Forelimb muscle (tissue), 1 donor: ENCODE results near the gene PPFIA1. TPM values are rescaled to one million over a fixed set of nuclear protein-coding genes. Genes with fewer than 3 reads are reported as not detected.

Experiments used
- DNase-seq: peaks from one replicate; pipeline ENCODE4 v3.0.0-alpha.2; 2013; ENCODE audit warnings: low read depth
- polyA plus RNA-seq: library from polyadenylated mRNA; unstranded; fragments of 120-200 nt; gene quantifications from one replicate; pipeline ENCODE4 v1.2.1, GENCODE V29; 2013; ENCODE audit not compliant: insufficient read length

The PPFIA1 gene
- polyA plus RNA-seq, 1 donor, result 31.2 TPM

- no peak for DNase-seq
Observed at GRCh38 chr11:70353900-70354568, 83.5 kb downstream of the PPFIA1 start.

DNA sequence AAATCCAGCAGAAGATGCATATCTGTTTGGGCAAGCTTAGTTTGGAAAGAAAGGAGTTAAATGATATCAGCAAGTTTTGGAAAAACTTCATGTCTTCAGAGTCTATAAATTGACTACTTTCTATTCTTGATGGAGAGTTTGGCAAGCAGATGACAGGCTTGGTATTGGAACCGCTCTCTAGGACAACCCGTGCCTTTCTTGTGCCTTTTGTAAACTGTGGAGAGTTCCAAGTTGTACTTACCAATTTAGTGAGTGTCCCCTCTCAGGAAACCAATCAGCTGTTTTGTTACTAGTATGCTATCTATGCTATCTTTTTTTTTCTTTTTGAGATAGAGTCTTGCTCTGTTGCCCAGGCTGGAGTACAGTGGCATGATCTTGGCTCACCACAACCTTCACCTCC is 84.1 kb downstream of the PPFIA1 start:
- DNase-seq, result no peak

- DNase-seq, result no peak
Observed at GRCh38 chr11:70358753-70359152, 88.3 kb downstream of the PPFIA1 start.

DNA sequence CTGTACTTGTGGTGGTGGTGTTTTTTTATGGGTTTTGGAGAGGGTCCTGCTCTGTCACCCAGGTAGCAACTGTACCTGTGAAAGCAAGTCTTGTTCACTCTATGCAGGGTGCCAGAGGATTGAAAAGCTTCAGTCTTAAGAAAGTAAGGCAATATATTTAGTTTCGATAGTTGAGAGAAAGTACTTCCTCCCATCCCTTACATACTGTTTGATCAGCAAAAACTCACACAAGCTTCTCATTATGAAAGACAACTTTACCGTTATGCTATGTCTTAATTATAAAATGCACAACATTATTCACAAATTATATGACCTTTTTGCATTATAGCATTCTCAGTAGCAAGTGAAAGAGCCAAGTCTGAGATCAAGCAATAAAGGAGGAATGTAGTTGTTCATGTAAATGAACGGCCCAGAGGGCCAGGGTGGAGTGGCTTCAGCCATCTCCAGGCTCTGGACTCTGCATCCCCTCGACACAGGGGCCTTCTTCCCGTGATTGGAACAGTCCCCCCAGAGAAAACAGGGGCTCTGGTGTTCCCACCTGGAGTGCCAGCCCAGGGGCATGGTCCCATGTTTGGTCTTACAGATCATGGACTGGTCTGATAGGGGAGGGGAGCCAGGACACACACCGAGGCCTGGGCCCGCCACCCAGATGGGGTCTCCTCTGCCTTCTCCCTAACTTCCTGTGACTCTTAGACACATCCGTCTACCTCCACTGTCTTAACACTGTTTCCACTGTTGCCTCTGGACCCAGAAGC is 89.1 kb downstream of the PPFIA1 start:
- DNase-seq, result no peak

DNA sequence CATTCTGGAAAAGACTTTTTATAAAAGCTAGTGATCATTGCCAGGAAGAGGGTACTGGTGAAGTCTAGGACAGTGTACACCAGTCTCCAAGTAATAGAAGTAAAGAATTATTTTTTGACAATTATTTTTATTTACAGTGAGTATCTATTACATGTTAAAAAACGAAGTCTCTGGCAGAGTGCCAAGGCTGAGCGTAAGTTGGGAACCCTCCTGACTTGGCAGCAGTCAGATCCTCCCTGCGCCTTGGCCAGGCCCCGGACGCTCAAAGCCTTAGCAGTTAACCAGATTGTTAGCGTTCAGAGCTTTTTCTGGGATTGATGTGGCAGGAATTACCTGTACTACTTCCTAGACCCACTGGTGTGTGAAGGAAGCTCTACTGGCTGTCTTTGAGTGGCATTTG is 89.7 kb downstream of the PPFIA1 start:
- DNase-seq, result no peak

DNA sequence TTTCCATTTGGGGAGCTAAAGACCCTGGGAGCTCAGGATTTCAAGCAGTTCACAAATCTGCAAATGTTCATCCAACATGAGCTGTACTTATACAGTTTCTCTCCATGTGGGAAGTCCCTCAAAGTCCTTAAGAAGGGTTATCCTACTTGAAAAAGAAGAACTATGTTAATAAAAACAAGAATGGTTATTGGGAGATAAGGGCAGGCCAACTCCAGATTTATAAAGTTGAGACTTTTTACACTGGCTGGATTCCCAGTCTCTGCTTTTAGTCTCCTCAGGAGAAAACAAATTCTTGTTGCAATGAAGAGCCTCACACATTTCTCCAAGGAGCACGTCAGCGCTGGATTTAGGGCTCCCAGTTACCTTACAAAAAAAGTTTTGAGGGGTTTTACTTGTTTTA is 93.7 kb downstream of the PPFIA1 start:
- DNase-seq, result no peak

- DNase-seq, result no peak
Observed at GRCh38 chr11:70364745-70365543, 94.5 kb downstream of the PPFIA1 start.

GRCh38 chr11:70365544-70365927 is 95.0 kb downstream of the PPFIA1 start:
- no peak for DNase-seq

- DNase-seq, result no peak
Observed at GRCh38 chr11:70367071-70367470, 96.6 kb downstream of the PPFIA1 start.

DNA sequence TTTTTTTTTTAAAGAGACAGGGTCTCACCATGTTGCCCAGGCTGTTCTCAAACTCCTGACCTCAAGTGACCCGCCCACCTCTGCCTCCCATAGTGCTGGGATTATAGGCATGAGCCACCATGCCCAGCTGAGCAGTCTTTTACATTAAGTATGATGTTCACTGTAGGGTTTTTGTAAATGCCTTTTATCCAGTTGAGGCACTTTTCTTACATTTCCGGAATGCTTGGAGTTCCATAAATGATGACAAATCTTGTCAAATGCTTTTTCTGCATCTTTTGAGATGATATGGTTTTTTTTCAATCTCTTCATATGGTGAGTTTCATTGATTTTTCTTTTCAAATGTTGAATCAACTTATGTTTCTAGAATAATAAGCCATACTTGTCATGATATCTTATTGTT is 98.5 kb downstream of the PPFIA1 start:
- DNase-seq, result no peak

DNA sequence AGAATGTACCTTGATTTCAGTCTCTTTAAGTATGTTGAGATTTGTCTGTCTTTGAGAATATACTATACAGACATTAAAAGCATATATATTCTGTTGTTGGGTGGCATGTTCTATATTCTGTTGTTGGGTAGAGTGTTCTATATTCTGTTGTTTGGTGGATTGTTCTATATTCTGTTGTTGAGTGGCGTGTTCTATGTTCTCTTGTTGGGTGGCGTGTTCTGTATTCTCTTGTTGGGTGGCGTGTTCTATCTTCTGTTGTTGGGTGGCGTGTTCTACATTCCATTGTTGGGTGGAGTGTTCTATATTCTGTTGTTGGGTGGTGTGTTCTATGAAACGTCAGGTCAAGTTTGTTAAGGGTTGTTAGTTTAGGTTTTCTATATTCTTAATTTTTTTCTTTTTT is 100.8 kb downstream of the PPFIA1 start:
- DNase-seq, result no peak

DNA sequence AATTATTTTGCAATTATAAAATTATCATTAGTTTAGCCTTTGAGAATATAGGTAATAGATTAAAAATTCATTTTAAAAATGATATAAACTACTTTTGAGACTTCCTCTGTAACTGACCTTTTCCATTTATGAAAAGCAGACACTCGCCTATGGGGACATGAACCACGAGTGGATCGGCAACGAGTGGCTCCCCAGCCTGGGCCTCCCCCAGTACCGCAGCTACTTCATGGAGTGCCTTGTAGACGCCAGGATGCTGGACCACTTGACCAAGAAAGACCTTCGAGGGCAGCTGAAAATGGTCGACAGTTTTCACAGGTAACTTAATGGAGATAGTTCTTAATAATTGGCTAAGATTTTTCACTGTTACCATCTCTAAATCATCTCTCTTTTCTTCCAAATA is 101.6 kb downstream of the PPFIA1 start:
- DNase-seq, result no peak

DNA sequence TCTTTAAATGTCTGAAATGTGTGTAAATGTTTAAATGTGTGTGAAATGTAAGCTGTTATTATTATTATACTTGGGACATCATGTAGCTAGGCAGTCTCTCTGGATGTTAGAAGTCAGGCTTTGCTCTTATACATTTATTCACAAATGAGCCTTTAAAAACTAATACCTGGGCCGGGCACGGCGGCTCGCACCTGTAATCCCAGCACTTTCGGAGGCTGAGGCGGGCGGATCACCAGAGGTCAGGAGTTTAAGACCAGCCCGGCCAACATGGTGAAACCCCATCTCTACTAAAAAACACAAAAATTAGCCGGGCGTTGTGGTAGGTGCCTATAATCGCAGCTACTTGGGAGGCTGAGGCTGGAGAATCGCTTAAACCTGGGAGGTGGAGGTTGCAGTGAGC is 106.1 kb downstream of the PPFIA1 start:
- no peak for DNase-seq

DNA sequence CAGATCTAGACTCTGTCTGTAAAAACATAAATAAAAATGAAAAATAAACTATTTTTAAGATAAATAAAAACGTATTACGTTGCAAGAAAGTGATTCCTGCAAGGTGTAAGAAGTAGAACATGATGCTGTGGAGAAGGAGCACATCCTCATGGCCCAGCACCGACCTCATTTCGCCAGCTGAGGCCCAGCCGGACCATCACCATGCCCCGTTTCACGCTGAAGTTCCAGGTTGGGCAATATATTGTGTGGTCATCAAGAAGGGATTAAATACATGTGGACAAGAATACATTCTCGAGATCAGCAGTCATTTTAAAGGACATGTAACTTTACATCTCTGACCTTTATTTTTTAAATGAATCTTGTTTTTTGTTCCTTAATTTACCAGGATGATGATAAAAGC is 107.2 kb downstream of the PPFIA1 start:
- no peak for DNase-seq

- DNase-seq, result no peak
Observed at GRCh38 chr11:70378506-70379134, 108.1 kb downstream of the PPFIA1 start.

GRCh38 chr11:70381350-70381749 is 110.9 kb downstream of the PPFIA1 start:
- DNase-seq, result no peak

GRCh38 chr11:70381872-70382861 is 111.7 kb downstream of the PPFIA1 start:
- no peak for DNase-seq

DNA sequence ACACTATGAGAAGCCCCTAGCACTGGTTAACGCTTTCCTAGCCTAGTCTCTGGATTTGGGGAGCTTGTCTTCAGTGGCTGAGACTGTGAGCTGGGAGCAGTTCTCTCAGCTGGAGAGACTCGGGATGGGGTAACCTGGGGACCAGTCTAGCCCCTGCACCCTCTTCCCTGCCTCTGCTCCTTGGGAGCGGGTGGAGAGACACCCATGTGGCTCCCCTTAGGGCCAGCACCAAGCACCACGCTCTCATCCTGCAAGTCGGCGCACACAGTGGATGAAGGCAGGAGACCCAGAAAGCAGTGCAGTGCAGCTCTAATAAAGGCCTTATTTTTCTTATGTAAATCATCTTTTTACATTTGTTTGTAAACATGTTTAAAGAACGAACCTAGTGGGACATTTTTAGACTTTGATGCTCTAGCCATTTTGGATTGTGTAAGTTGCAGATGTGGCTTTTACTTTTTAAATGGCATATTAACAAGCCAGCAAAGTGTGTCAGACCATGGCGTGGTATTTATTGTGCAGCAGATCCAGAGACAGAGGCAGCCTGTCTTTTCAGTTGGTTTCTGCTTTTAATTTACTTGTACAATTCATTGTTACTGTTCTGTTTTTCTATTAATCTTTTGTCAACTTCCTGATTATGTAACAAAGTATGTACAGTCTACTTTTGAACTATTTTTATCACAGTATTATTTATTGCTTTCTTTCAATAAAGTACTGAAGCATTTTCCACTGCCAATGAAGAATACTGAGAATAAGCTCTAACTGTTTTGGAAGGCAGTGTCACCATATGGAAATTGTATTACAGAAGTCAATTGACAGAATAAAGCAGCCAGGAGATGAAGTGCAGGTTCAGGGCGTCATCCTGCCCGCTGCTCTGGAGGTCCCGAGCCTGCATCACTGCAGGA is 113.4 kb downstream of the PPFIA1 start:
- DNase-seq, result no peak

- no peak for DNase-seq
Observed at GRCh38 chr11:70384566-70385152, 114.2 kb downstream of the PPFIA1 start.

- no peak for DNase-seq
Observed at GRCh38 chr11:70387564-70387963, 117.1 kb downstream of the PPFIA1 start.
